HG03378 (cell line): ENCODE data around the gene CCDC120.

Source experiments
- ATAC-seq: cut with Tn5 transposase; IDR thresholded peaks from one replicate; pipeline ENCODE4 v1.9.1; 2021; ENCODE audit warnings: mild to moderate bottlenecking, moderate library complexity; ENCODE audit not compliant: unreplicated experiment

CCDC120 gene

GRCh38 chrX:49100704-49101628 lies 42.2 kb downstream of the CCDC120 start:
- peak; percentile 95 for ATAC-seq

DNA sequence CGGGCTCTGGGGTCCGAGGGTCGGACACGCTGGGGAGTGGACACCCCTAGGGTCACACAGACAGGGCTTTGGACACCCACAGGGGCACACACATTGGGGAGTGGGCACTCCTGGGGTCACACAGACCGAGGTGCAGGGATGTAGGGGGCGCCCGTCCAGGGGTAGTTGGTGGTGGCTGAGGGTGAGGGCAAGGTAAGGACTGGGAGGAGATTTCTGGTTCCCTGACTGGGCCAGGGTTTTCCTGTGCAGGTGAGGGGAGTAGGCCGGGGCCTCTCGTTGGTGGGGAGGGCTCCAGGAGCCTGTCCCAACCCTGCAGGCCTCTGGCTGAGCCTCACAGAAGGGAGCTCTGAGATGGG lies 42.8 kb downstream of the CCDC120 start:
- ATAC-seq, result no peak

DNA sequence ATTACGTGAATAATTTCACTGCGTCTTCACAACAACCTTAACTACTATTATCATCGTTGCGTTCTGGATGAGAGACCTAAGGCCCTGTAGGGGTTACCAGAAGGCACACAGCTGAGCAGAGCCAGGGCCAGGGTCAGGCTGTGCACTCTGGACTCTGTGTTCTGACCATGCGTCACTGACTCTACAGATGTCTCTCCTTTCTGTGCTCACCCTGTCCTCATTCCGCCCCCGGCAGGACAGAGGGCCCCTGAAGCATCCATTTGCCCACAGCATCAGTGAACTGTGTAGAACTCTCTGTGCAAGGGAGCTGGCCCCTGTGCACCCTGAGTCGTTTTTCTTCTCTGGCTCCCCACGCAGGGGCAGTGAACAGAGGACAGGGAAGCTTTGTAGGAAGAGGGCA lies 43.4 kb downstream of the CCDC120 start:
- no peak for ATAC-seq

GRCh38 chrX:49103637-49104036 lies 44.8 kb downstream of the CCDC120 start:
- no peak for ATAC-seq

DNA sequence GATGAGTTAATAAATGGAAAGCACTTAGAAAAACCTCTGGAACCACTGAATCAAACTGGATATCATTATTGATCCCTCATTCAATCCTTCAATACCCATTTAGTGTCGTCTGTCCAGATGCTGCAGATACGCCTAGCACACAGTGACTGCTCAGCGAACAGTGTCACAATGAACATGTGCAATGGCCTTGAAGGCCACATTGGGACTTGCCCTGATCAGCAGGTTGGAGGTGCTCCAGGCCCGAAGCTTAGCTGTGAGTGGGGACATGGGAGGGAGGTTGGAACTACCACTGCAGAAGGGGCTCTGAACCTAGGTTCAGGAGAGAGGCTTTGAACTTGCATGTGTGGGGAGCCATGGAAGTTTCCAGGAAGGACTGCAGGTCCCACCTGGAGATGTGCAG lies 47.5 kb downstream of the CCDC120 start:
- ATAC-seq, result no peak

GRCh38 chrX:49106930-49107329 lies 48.1 kb downstream of the CCDC120 start:
- ATAC-seq, result no peak

DNA sequence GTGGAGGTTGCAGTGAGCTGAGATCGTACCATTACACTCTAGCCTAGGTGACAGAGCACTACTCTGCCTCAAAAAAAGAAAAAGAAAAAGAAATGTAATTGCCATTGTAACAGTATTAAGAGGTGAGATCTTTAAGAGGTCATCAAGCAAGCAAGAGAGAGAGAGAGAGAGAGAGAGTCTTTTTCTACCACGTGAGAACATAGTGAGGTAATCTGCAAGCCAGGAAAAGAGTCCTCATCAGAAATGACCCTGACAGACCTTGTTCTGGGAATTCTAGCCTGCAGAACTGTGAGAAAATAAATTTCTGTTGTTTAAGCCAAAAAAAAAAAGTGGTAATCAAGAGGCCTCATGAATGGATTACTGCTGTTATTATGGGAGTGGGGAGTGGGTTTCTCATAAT lies 49.8 kb downstream of the CCDC120 start:
- ATAC-seq, result no peak

GRCh38 chrX:49110417-49110816 lies 51.6 kb downstream of the CCDC120 start:
- ATAC-seq, result no peak

DNA sequence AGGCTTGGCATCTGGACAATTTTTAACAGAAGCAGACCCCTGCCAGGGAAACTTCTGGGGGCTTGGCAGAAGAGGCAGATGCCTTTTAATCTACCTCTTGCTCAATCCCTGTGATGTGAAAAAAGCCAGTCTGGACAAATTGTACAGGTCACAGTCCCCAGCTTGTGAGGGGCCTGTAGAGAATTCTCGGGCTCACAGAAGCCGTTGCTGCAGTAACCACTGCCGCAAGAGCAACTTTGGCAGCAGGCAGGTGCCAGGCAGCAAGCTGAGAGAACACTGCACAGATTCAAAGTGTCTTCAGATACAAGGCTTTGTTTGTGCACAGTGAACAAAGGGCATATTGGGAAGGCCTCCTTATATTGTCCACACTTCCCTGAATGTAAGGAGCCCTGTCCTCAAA lies 53.0 kb downstream of the CCDC120 start:
- ATAC-seq, result no peak

- no peak for ATAC-seq
Observed at GRCh38 chrX:49116076-49116475, 57.3 kb downstream of the CCDC120 start.

DNA sequence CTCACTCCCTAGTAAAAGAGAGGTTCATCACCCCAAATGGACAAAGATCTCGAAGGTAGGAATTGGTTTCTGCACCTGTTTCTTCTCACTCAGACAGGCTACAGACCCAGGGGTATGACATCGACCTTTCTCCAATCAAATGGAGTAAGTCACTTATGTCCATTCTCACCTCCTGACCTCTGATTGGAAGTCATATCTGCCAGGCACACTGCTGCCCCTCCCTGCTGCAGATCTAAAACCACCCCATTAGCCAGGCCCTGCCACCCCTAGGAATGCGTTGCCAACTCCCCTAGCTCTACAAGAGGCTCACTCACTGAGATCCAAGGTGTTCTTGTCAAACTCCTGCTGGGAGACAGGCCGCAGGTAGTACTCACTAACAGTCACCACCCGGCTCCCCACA lies 57.9 kb downstream of the CCDC120 start:
- ATAC-seq, result no peak

- no peak for ATAC-seq
Observed at GRCh38 chrX:49117581-49117980, 58.8 kb downstream of the CCDC120 start.
